GM18507 (cell line): ENCODE data around the gene GPBAR1.
"Not testable (repeated sequence)": the region's sequence is repeated elsewhere in the genome, so short reads cannot be mapped to it uniquely, and the experiment has no call there.

ENCODE experiments used
- DNase-seq: peaks from one replicate; pipeline ENCODE4 v3.0.0; 2011; ENCODE audit warnings: low read depth; ENCODE audit not compliant: insufficient read length; ENCODE audit errors: extremely low spot score
- FAIRE-seq: peaks from 2 replicates; lab custom pipeline; 2011; peaks lifted over from hg19 to GRCh38; lab: Jason Lieb, UNC

The GPBAR1 gene

DNA sequence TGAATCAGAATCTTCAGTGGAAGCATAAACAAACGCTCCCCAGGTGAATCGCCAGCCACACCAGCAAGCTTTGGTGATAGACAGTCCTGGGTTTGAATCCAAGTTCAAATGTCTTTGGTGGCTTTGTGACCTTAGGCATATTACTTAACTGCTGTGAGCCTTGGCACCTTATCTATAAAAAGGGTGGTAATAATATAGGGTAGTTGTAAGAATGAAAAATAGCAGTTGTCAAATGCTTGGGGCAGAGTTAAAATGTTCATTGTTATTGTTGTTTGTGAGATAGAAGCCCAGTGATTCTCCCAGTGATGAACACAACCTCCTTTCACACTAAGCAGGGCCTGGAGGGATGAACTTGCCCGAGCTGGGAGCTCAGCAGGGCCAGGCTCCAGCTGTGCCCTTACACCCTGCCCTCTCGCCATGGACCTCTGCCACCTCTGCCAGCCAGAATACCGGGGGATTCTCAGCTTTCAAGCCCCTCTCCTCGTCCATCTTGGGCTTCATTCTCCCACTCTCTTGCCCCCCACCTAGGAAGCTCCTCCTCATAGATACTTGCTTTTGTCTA, 37.6 kb downstream of the GPBAR1 start:
- no peak for FAIRE-seq

DNA sequence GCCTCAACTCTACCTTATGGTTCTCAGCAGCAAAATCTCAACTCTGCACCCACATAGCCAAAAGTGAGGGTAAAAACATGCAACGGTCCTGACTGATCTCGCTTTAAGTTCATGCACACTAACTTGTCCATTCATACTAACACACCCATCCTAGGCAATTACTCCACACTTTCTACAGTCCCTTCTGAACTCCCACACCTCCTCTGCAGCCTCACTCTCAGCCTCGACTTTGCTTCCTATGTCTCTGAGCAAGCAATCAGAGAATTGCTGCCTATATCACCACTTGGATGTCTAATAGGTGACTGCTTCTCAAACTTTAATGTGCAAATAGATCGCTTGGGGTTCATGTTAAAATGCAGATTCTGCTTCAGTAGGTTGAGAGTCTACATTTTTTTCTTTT, 39.3 kb downstream of the GPBAR1 start:
- DNase-seq (no peak), FAIRE-seq (no peak)

More for the DNA sequence above, 37.6 kb downstream of the GPBAR1 start:
- DNase-seq, result no peak

DNA sequence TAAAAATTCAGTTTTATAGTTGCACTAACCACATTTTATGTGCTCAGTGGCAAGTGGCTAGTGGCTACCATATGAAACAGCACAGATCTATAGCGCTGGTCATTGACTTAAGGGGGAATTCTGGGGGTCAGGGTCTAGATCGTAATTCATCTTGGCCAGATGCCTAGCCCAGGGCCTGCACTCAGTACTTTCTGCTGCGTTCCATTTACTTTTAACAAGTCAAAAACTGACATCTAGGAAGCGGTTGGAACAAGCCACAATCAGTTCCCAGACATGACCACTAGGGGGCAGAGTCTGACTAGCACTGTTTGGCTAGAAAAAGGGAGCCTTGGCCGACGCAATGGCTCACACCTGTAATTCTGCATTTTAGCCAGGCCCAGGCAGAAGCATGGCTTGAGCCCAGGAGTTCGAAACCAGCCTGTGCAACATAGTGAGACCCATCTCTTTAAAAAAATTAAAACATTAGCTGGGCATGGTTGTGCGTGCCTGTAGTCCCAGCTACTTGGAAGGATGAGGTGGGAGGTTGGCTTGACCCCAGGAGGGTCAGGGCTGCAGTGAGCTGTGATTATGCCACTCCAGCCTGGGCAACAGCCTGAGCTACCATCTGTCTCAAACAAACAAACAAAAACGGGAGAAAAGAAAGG, 40.5 kb downstream of the GPBAR1 start:
- peak; percentile 96 for FAIRE-seq
- DNase-seq, result no peak

DNA sequence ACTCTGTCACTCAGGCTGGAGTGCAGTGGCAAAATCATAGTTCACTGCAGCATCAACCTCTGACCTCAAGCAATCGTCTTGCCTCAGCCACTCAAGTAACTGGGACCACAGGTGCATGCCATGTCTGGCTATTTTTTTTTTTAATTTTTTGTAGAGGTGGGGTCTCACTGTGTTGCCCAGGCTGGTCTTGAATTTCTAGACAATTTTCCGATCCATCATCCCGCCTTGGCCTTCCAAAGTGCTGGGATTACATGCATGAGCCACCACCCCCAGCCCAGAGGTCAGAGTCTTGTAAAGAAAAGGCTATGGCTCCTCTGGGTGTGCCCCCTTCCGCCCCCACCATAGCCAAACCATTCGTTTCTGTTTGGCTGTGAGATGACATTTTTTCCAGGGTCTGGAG, 44.6 kb downstream of the GPBAR1 start:
- DNase-seq (no peak), FAIRE-seq (no peak)

DNA sequence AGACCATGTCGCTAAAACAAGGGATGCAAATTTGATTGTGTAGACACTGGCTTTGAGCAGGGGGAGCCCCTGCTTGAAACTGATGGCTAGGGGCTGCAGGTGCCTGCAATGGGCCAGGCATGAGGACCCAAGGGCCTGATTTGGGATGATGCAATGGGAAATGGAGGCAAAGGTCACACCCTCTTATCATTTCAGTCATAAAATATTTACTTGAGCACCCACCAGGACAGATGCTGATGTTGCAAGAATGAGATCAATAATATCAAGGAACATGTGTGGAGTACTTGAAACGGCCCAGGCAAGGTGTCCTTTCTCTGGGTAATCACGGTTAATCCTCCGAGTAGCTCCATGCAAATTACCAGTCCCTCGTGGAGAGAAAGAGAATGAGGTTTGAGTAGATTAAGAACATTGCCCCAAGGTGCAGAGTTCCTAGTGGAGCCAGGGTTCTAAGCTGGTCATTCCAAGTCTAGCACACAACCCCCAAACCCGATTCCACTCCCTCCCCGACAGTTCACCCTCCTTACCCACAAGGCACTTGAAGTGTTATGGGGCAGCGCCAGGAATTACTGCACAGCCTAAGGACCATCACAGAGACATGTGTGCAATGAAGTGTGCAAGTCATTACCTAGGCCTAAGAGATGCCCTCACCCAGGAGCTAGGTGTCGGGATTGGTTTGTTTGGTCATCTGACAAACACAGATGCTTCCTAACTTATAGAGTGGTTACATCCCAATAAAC, 45.5 kb downstream of the GPBAR1 start:
- DNase-seq (no peak), FAIRE-seq (no peak)

DNA sequence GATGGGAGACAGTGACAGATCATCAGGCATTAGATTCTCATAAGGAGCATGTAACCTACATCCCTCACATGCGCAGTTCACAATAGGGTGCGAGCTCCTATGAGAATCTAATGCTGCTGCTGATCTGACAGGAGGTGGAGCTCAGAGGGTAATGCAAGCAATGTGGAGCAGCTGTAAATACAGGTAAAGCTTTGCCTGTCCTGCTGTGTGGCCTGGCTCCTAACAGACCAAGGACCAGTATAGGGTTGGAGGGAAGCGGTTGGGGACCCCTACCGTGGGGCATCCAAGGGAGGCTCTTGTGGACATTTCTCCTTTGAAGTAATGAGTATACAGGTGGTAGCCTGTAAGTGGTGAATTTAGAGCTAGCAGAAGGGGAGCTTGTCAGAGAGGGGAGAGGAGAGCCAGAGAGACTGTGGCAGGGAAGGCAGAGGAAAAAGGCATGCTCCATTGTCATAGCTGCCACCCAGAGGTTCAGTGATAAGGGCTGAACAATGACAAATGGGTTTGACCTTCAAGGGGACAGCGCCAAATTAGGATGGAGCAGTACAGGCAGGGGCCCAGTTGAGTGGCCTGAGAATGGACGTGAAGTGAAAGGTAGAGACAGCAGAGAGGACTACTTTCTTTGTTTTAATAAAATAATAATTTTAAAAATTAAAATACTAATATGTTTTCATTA, 46.7 kb downstream of the GPBAR1 start:
- FAIRE-seq (no peak), DNase-seq (no peak)

DNA sequence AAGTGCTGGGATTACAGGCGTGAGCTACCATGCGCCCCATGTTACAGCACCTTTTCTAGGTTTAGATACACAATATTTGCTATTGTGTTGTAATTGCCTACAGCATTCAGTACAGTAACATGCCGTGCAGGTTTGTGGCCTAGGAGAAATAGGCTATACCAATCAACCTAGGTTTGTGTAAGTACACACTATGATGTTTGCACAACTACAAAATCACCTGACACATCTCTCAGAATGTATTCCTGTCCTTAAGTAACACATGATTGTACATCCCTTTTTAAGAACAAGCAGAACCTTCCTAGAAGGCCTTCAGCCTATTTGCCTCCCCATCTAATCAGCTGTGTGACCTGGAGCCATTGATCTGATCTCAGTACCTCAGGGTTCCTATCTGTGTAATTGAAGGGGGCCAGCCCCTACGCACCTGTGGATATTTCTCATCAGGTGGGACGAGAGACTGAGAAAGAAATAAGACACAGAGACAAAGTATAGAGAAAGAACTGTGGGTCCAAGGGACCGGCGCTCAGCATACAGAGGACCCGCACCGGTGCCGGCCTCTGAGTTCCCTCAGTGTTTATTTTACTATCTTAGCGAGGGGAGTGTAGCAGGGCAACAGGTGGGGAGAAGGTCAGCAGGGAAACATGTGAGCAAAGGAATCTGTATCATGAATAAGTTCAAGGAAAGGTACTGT, 50.2 kb downstream of the GPBAR1 start:
- FAIRE-seq (no peak), DNase-seq (no peak)

DNA sequence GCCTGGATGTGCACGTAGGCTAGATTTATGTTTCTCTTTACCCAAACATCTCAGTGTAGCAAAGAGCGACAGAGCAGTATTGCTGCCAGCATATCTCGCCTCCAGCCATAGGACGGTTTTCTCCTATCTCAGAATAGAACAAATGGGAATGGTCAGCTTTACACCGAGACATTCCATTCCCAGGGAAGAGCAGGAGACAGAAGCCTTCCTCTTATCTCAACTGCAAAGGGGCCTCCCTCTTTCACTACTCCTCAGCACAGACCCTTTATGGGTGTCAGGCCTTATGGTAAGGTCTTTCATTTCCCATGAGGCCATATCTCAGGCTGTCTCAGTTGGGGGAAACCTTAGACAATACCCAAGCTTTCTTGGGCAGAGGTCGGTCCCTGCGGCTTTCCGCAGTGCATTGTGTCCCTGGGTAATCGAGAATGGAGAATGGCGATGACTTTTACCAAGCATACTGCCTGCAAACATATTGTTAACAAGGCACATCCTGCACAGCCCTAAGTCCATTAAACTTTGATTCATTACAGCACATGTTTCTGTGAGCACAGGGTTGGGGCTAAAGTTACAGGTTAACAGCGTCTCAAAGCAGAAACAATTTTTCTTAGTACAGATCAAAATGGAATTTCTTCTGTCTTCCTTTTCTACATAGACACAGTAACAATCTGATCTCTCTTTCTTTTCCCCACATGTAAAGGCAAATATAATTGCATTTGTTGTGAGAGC, 50.9 kb downstream of the GPBAR1 start:
- not testable (repeated sequence) for DNase-seq, FAIRE-seq

DNA sequence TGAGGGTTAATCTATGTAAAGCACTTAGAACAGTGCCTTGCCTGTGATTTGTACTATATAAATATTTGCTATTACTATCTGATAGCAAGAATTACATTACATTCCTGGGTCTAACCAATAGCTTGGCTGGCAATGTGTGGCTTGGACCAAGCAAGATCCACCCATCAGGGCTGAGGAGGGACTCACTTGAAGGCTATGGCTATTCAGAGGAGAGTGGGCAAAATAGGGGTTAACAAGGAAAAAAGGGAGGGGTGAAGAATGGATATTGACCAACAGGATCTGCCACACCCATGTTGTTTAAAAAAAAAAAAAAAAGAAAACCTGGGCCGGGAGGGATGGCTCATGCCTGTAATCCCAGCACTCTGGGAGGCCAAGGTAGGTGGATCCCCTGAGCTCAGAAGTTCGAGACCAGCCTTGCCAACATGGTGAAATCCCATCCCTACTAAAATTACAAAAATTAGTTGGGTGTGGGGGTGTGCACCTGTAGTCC, 51.5 kb downstream of the GPBAR1 start:
- DNase-seq (no peak), FAIRE-seq (no peak)

DNA sequence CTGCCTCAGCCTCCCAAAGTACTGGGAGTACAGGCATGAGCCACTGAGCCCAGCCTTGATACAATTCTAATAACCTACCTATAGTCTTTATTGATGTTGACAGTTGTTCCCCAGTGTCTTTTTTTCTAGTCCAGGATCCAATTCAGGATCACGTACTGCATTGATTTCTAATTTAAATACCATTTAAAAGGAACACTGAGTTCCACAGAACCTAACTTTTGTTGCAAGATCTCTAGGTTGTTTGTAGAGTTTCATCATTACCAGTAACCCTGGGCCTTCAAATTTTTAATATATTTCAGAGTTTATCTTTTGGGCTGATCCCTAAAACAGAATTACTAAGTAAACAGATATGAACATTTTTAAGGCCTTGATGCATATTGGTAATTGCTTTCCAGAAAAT, 52.5 kb downstream of the GPBAR1 start:
- DNase-seq, result no peak
- FAIRE-seq, result no peak
